CD14-positive monocyte (primary cell): ENCODE results near the gene ARHGAP15. TPM values are rescaled to one million over a fixed set of nuclear protein-coding genes. Genes with fewer than 3 reads are reported as not detected.

Experiments used
- DNase-seq, 3 donors: peaks; one replicate each; pipeline ENCODE4 v3.0.0-alpha.2; 2011 to 2022
- H2AFZ ChIP-seq: 2 replicates; pipeline ENCODE4 v1.6.0; 2012; ENCODE audit warnings: mild to moderate bottlenecking, low read depth, low read length, inconsistent platforms; ENCODE audit not compliant: insufficient read depth, poor library complexity, severe bottlenecking
- H3K27ac ChIP-seq, 2 donors: 1 replicate in 1 of 2; 2 replicates in 1 of 2; pipeline ENCODE4 v1.5.1; 2012 to 2013; ENCODE audit warnings: low read length in 2 of 2, control low read depth in 1 of 2, inconsistent platforms in 1 of 2, low read depth in 1 of 2, mild to moderate bottlenecking in 1 of 2
- H3K27me3 ChIP-seq, 2 donors: one replicate each; pipeline versions ENCODE4 v1.6.0 to v1.6.1; 2011 to 2013; ENCODE audit warnings: low read length in 2 of 2; ENCODE audit not compliant: control insufficient read depth in 2 of 2, insufficient read depth in 2 of 2
- H3K36me3 ChIP-seq, 2 donors: replicated peaks in 1 of 2; 1 replicate in 1 of 2; 2 replicates in 1 of 2; pipeline versions ENCODE4 v1.5.1 to v1.6.1; 2012 to 2013; ENCODE audit warnings: low read length in 2 of 2, control low read depth in 1 of 2, inconsistent platforms in 1 of 2, mild to moderate bottlenecking in 1 of 2; ENCODE audit not compliant: insufficient read depth in 2 of 2, control insufficient read depth in 1 of 2
- H3K4me1 ChIP-seq, 2 donors: 1 replicate in 1 of 2; 2 replicates in 1 of 2; pipeline versions ENCODE4 v1.5.1 to v1.6.1; 2012 to 2013; ENCODE audit warnings: low read length in 2 of 2, control low read depth in 1 of 2, inconsistent platforms in 1 of 2, mild to moderate bottlenecking in 1 of 2, moderate library complexity in 1 of 2; ENCODE audit not compliant: insufficient read depth in 2 of 2, control insufficient read depth in 1 of 2
- H3K4me2 ChIP-seq: replicated peaks from 2 replicates; pipeline ENCODE3; 2012; ENCODE audit warnings: low read length, moderate library complexity, mild to moderate bottlenecking; ENCODE audit not compliant: poor library complexity, severe bottlenecking; ENCODE audit errors: extremely low read depth
- H3K4me3 ChIP-seq, 3 experiments: fragments of 200-600 bp in 1 of 3; sonication (generic) in 1 of 3; replicated peaks in 1 of 3; 1 replicate in 2 of 3; 2 replicates in 1 of 3; pipeline ENCODE4 v1.5.1; 2011 to 2013; ENCODE audit warnings: low read length in 3 of 3, mild to moderate bottlenecking in 3 of 3, control low read depth in 2 of 3, low read depth in 2 of 3, inconsistent platforms in 1 of 3, moderate library complexity in 1 of 3
- H3K79me2 ChIP-seq: 2 replicates; pipeline ENCODE4 v1.6.0; 2012; ENCODE audit warnings: mild to moderate bottlenecking, control low read depth, inconsistent platforms, low read length, moderate library complexity; ENCODE audit not compliant: insufficient read depth
- H3K9ac ChIP-seq: 2 replicates; pipeline ENCODE4 v1.6.0; 2017; ENCODE audit warnings: low read length, mild to moderate bottlenecking; ENCODE audit not compliant: insufficient read depth, poor library complexity, severe bottlenecking
- H3K9me3 ChIP-seq, 2 donors: replicated peaks in 1 of 2; 1 replicate in 1 of 2; 2 replicates in 1 of 2; pipeline versions ENCODE4 v1.5.1 to v1.6.1; 2012 to 2013; ENCODE audit warnings: low read length in 2 of 2, control low read depth in 1 of 2; ENCODE audit not compliant: control insufficient read depth in 1 of 2, insufficient read depth in 1 of 2
- H4K20me1 ChIP-seq: 2 replicates; pipeline ENCODE4 v1.6.0; 2012; ENCODE audit warnings: mild to moderate bottlenecking, low read length, control low read depth, moderate library complexity; ENCODE audit not compliant: insufficient read depth
- H3K27ac Mint-ChIP-seq, 7 donors: one replicate each; pipeline ENCODE4 v1.8.0; 2020; ENCODE audit warnings: mild to moderate bottlenecking in 7 of 7, mixed read lengths in 7 of 7, moderate library complexity in 6 of 7, inconsistent platforms in 2 of 7
- H3K27me3 Mint-ChIP-seq, 3 donors: one replicate each; pipeline ENCODE4 v1.8.0; 2021 to 2022; ENCODE audit warnings: low read depth in 3 of 3, mild to moderate bottlenecking in 3 of 3, mixed read lengths in 3 of 3, moderate library complexity in 3 of 3, inconsistent platforms in 1 of 3
- H3K36me3 Mint-ChIP-seq, 2 donors: one replicate each; pipeline ENCODE4 v1.8.0; 2020; ENCODE audit warnings: mixed read lengths in 2 of 2, inconsistent platforms in 1 of 2, mild to moderate bottlenecking in 1 of 2
- H3K4me1 Mint-ChIP-seq: one replicate; pipeline ENCODE4 v1.8.0; 2020; ENCODE audit warnings: mild to moderate bottlenecking, mixed read lengths
- H3K4me3 Mint-ChIP-seq, 2 donors: one replicate each; pipeline ENCODE4 v1.8.0; 2020; ENCODE audit warnings: mild to moderate bottlenecking in 2 of 2, mixed read lengths in 2 of 2, moderate library complexity in 1 of 2
- H3K9me3 Mint-ChIP-seq, 7 donors: one replicate each; pipeline ENCODE4 v1.8.0; 2020 to 2022; ENCODE audit warnings: mixed read lengths in 7 of 7, mild to moderate bottlenecking in 6 of 7, moderate library complexity in 6 of 7, inconsistent platforms in 2 of 7
- WGBS: methylation state at CpG from one replicate; pipeline ENCODE4 v1.1.5; 2013; ENCODE audit warnings: missing lambda C conversion rate; ENCODE audit not compliant: insufficient coverage; 5-methylcytosine and 5-hydroxymethylcytosine counted together
- intact Hi-C, 2 donors: fragments of 100-400 bp; cut with micrococcal nuclease; formaldehyde crosslinking; loops; one replicate each; pipeline versions ENCODE4 v1.15.0 to v1.15.1; 2023
- polyA plus RNA-seq, 3 donors: library from polyadenylated mRNA; depleted of rRNA in 1 of 3; unstranded in 2 of 3; stranded (reverse) in 1 of 3; fragments of 300-500 nt in 2 of 3; fragments of >200 nt in 1 of 3; fragmentation: Illumina TruSeq in 2 of 3; gene quantifications; 1 replicate in 2 of 3; 2 replicates in 1 of 3; pipeline ENCODE4 v1.2.3, GENCODE V29; 2012 to 2021
- TF ChIP-seq, protein P1 (sequence below): fragments of 200-600 bp; IDR thresholded peaks from one replicate; pipeline ENCODE4 v1.8.0; 2022; ENCODE audit warnings: antibody characterized with exemption, mild to moderate bottlenecking

The ARHGAP15 gene
- polyA plus RNA-seq, 3 donors: 35.4 to 50.9 (median 50.7) TPM

DNA sequence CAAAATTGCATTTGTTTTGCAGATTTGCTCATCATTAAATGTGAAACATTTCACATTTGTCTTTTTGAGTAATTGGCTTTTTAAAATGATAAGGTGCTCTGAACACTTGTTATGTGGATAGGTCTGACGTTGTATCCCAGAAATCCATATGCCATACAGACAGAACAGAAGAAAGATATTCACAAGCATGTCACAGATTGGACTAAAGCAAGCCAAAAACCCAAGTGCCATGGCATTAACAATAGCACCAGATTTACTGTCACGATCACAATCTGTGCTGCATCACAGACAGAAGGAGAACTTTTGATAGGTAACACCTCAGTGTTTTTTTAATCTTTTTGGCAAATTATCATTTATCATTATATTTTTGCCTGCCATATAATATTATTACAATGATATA is 272.6 kb downstream of the ARHGAP15 start:
- no CpG with 5 or more reads among the region's 2 CpGs for WGBS
- Mint-ChIP-seq H3K4me3 (no peak overlapping the region), H3K4me1 (peaks cover 18% of the 10 kb centered on the region), H3K9me3 (no peaks in the 10 kb centered on the region), H3K36me3 (peaks cover 6 to 7% of the 10 kb centered on the region in 2 donors), H3K27ac (no peak overlapping the region), H3K27me3 (no peaks in the 10 kb centered on the region)
- TF ChIP-seq, protein P1, sequence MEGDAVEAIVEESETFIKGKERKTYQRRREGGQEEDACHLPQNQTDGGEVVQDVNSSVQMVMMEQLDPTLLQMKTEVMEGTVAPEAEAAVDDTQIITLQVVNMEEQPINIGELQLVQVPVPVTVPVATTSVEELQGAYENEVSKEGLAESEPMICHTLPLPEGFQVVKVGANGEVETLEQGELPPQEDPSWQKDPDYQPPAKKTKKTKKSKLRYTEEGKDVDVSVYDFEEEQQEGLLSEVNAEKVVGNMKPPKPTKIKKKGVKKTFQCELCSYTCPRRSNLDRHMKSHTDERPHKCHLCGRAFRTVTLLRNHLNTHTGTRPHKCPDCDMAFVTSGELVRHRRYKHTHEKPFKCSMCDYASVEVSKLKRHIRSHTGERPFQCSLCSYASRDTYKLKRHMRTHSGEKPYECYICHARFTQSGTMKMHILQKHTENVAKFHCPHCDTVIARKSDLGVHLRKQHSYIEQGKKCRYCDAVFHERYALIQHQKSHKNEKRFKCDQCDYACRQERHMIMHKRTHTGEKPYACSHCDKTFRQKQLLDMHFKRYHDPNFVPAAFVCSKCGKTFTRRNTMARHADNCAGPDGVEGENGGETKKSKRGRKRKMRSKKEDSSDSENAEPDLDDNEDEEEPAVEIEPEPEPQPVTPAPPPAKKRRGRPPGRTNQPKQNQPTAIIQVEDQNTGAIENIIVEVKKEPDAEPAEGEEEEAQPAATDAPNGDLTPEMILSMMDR: no peak
- Histone ChIP-seq H3K36me3 (no peaks in the 10 kb centered on the region), H4K20me1 (no peaks in the 10 kb centered on the region), H3K4me2 (no peak overlapping the region), H3K27me3 (no peaks in the 10 kb centered on the region), H3K4me1 (peaks cover 4 to 6% of the 10 kb centered on the region in 2 donors), H3K9me3 (no peaks in the 10 kb centered on the region), H3K27ac (no peak overlapping the region), H3K9ac (no peak overlapping the region), H3K79me2 (no peaks in the 10 kb centered on the region), H2AFZ (no peak overlapping the region), H3K4me3 (no peak overlapping the region)
- no peak for DNase-seq
- intact Hi-C loops: no loop called here

DNA sequence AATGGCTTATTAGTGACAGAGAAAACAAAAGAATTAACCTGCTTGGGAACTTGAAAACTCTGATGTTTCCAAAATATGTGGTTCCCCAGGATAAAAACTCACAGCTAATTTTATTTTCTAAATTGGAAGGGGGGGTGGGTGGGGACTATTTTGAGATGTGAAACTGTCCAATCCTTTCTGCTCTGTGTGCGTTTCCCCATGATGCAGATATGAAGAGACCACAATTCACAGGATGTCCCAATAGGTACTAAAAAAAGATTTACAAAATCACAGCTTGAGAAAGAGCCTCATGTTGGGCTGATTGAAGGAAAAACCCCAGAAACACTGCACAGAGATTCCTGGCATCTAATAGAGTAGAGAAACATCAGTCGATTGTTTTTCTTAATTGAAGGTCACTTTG is 273.2 kb downstream of the ARHGAP15 start:
- H3K36me3 ChIP-seq: no peaks in the 10 kb centered on the region
- H3K4me3 ChIP-seq: no peak overlapping the region
- Mint-ChIP-seq H3K4me3 (no peak overlapping the region), H3K36me3 (peaks cover 6 to 7% of the 10 kb centered on the region in 2 donors), H3K27ac (peak overlapping the region in 1 of 7 donors; percentile 36), H3K9me3 (no peaks in the 10 kb centered on the region), H3K27me3 (no peaks in the 10 kb centered on the region), H3K4me1 (peaks cover 16% of the 10 kb centered on the region)
- no peak overlapping the region for H3K4me2 ChIP-seq
- WGBS: no CpG with 5 or more reads among the region's 2 CpGs
- no peak overlapping the region for H3K9ac ChIP-seq
- H2AFZ ChIP-seq: no peak overlapping the region
- DNase-seq: peak in 2 of 3 donors; percentile 10 to 75
- no peaks in the 10 kb centered on the region for H3K27me3 ChIP-seq
- no peaks in the 10 kb centered on the region for H3K79me2 ChIP-seq
- H3K9me3 ChIP-seq: no peaks in the 10 kb centered on the region
- TF ChIP-seq, protein P1: no peak
- intact Hi-C loops: no loop called here
- H3K4me1 ChIP-seq: peaks cover 4 to 6% of the 10 kb centered on the region in 2 donors
- H3K27ac ChIP-seq: no peak overlapping the region
- H4K20me1 ChIP-seq: no peaks in the 10 kb centered on the region
